Transverse colon (tissue), 4 donors: ENCODE results near the gene INTS14.

Source experiments
- POLR2A ChIP-seq: fragments of 450-650 bp; IDR thresholded peaks from one replicate; pipeline ENCODE4 v1.6.1; 2016; ENCODE audit warnings: antibody characterized with exemption, mild to moderate bottlenecking, moderate library complexity
- POLR2AphosphoS5 ChIP-seq, 3 donors: sonication (generic); formaldehyde crosslinking; IDR thresholded peaks; one replicate each; pipeline ENCODE4 v1.6.1; 2016; ENCODE audit warnings: antibody characterized with exemption in 3 of 3
- TF ChIP-seq, protein P1 (sequence below), 5 experiments: fragments of 200-600 bp in 3 of 5; fragments of 450-650 bp in 2 of 5; sonication (generic) in 3 of 5; IDR thresholded peaks; 1 replicate in 2 of 5; 2 replicates in 3 of 5; pipeline ENCODE4 v1.5.1; 2016 to 2017; ENCODE audit warnings: antibody characterized with exemption in 5 of 5, inconsistent platforms in 3 of 5, mild to moderate bottlenecking in 2 of 5, moderate library complexity in 1 of 5

DNA sequence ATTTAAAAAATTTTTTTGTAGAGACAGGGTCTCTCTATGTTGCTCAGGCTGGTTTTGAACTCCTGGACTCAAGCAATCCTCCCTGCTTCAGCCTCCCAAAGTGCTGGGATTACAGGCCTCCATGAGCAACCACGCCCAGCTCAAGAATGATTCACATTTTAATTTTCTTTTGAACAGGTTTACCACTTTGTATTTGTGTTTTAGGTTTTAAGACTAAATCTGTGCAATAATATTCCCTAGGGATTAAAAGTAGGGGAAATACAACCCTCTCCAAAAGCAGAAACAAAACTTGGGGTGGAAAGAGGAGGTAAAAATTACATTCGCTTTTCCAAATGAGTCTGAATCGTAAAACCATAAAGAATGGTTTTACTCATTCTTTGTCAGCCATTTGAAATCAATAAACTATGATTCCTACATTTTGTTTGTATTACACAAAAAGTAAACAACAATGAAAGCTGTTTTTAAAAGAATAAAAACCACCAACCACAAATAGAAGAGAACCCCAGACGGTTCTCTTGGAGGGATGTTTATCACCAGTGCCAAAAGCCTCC lies 48.6 kb upstream of the INTS14 start:
- TF ChIP-seq, protein P1, sequence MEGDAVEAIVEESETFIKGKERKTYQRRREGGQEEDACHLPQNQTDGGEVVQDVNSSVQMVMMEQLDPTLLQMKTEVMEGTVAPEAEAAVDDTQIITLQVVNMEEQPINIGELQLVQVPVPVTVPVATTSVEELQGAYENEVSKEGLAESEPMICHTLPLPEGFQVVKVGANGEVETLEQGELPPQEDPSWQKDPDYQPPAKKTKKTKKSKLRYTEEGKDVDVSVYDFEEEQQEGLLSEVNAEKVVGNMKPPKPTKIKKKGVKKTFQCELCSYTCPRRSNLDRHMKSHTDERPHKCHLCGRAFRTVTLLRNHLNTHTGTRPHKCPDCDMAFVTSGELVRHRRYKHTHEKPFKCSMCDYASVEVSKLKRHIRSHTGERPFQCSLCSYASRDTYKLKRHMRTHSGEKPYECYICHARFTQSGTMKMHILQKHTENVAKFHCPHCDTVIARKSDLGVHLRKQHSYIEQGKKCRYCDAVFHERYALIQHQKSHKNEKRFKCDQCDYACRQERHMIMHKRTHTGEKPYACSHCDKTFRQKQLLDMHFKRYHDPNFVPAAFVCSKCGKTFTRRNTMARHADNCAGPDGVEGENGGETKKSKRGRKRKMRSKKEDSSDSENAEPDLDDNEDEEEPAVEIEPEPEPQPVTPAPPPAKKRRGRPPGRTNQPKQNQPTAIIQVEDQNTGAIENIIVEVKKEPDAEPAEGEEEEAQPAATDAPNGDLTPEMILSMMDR (IDR thresholded peaks at IDR 0.05) = no peak
- no peak for TF ChIP-seq POLR2A
- TF ChIP-seq POLR2AphosphoS5 (IDR thresholded peaks at IDR 0.05) = no peak
